Fibroblast of the aortic adventitia (primary cell): ENCODE results near the gene ARVCF. TPM values are rescaled to one million over a fixed set of nuclear protein-coding genes. Genes with fewer than 3 reads are reported as not detected.

Experiments
- DNase-seq: peaks from one replicate; pipeline ENCODE4 v3.0.0-alpha.2; 2010; ENCODE audit warnings: low read depth
- H3K4me3 ChIP-seq: 2 replicates; pipeline ENCODE4 v1.5.1; 2011; ENCODE audit warnings: low read depth, mild to moderate bottlenecking, control low read depth, low read length, moderate library complexity
- CTCF ChIP-seq: IDR thresholded peaks from 2 replicates; pipeline ENCODE4 v1.5.1; 2011; ENCODE audit warnings: mild to moderate bottlenecking, low read length, control low read depth, inconsistent platforms; ENCODE audit not compliant: insufficient read depth
- total RNA-seq: library from RNA; depleted of rRNA; stranded (reverse); fragments of >200 nt; gene quantifications from 2 replicates; pipeline ENCODE4 v1.2.3, GENCODE V29; 2012; ENCODE audit warnings: low replicate concordance

Gene ARVCF
- total RNA-seq, 1 donor, result 12.9 TPM

GRCh38 chr22:20028855-20029549 lies 12.4 kb upstream of the ARVCF start:
- no peak for DNase-seq
- no peak overlapping the region for H3K4me3 ChIP-seq
- no peak for TF ChIP-seq CTCF

DNA sequence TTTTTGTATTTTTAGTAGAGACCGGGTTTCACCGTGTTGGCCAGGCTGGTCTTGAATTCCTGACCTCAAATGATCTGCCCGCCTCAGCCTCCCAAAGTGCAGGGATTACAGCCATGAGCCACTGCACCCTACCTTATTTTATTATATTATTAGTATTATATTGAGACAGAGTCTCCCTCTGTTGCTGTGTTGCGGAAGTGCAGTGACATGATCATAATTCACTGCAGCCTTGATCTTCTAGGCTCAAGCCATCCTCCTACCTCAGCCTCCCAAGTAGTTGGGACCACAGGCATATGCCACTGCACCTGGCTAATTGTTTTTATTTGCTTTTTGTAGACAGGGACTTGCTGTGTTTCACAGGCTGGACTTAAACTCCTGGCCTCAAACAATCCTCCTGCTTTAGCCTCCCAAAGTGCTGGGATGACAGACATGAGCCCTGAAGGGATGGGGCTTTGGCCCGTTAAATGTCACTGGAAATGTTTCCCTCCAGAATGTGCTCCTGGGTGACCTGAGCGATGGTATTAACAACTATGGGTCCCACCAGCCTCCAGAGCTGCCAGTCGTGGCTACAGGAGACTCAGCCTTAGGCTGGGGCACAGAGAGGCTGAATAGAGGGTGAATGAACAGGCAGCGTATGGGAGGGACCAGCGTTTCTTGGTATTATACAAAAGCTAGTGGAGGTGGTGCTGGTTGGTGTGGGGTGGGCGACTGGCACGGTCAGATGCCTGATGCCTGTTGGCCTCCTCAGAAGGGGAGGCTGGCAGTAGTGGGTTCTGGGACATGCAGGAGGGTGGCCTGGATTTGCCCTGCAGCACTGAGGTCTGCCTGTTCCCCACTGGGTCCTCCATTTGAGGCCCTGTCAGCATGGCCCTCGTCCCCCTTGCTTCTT lies 11.6 kb upstream of the ARVCF start:
- TF ChIP-seq CTCF, result peak; percentile 49
- DNase-seq, result peak; percentile 28
- no peak overlapping the region for H3K4me3 ChIP-seq

DNA sequence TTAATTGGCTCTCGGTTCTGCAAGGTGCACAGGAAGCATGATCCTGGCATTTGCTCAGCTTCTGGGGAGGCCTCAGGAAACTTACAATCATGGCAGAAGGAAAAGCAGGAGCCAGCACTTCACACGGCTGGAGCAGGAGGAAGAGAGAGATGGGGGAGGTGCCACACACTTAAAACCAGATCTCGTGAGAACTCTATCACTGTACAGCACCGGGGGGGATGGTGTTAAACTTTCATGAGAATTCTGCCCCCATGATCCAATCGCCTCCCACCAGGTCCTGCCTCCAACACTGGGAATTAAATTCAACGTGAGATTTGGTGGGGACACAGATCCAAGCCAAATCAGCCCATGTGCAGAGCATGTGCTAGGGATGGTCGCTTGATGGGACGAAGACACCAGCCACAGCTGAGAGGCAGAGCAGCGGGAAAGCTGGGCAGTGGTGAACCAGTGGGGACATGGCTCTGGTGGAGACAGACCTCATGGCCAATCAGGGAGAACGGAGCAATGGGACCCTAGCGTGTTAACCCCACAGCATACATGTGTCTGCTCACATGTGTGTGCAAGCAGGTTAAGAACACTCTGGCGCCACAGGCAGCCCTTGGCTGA lies 10.5 kb upstream of the ARVCF start:
- no peak for DNase-seq
- H3K4me3 ChIP-seq, result no peak overlapping the region
- no peak for TF ChIP-seq CTCF

DNA sequence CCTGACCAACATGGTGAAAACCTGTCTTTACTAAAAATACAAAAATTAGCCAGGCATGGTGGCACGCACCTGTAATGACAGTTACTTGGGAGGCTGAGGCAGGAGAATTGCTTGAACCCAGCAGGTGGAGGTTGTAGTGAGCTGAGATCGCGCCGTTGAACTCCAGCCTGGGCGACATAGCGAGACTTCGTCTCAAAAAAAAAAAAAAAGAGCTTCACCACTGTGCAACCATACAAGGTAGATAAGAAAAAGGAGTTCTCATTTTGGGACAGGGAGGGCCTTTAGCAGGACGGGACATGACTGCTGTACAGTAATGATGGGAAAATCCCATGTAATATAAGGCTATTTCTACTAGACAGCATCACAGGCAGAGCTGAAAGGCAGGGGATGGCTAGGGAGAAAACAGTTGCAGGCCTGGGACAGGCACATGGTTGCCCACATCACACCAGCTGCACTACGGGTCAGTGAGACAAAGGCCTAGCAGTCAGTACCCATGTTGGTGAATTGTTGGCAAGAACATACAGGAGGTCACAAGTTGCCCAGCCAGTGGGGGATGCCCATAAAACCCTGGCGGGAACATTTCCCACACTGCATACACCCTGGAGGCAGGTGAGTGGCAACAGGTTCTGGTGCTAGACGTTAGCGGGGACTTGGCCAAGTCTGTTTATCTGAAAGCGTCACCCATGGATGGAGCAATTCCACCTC lies 9.7 kb upstream of the ARVCF start:
- H3K4me3 ChIP-seq, result no peak overlapping the region
- TF ChIP-seq CTCF, result no peak
- DNase-seq, result no peak

GRCh38 chr22:20025401-20026203 lies 9.0 kb upstream of the ARVCF start:
- H3K4me3 ChIP-seq, result no peak overlapping the region
- no peak for DNase-seq
- TF ChIP-seq CTCF, result no peak
